ENCODE results near the gene TMPRSS13. TPM values are rescaled to one million over a fixed set of nuclear protein-coding genes. Genes with fewer than 3 reads are reported as not detected.
A peak's percentile ranks its signal among the peaks of the same experiment; 100 is the strongest.

Gene TMPRSS13
- total and polyA plus RNA-seq, 8 donors = 1.4 to 8.2 (median 2.3) TPM

- Histone ChIP-seq H3K27me3 (no peaks in the 10 kb centered on the region), H3K36me3 (no peaks in the 10 kb centered on the region), H3K9me3 (no peaks in the 10 kb centered on the region), H3K27ac (no peak overlapping the region), H3K4me1 (no peaks in the 10 kb centered on the region), H3K4me3 (no peak overlapping the region)
- WGBS, 2 donors = 79 to 86% methylated on average over 13 of the region's 13 CpGs
- ATAC-seq = no peak
- intact Hi-C loops (cut with DNase I) = no loop called here
- no peak for TF ChIP-seq CTCF (IDR thresholded peaks at IDR 0.05)
- no peak for FAIRE-seq
- no peak for DNase-seq
Observed at GRCh38 chr11:117902001-117902845, 27.0 kb downstream of the TMPRSS13 start.

GRCh38 chr11:117901601-117902000 lies 27.6 kb downstream of the TMPRSS13 start:
- Histone ChIP-seq H3K9me3 (no peaks in the 10 kb centered on the region), H3K27ac (no peak overlapping the region), H3K4me1 (no peaks in the 10 kb centered on the region), H3K27me3 (no peaks in the 10 kb centered on the region), H3K4me3 (no peak overlapping the region), H3K36me3 (no peaks in the 10 kb centered on the region)
- no peak for DNase-seq
- intact Hi-C loops (cut with DNase I) = no loop called here
- no peak for FAIRE-seq
- 88 to 93% methylated on average over 9 of the region's 9 CpGs for WGBS, 2 donors
- no peak for TF ChIP-seq CTCF (IDR thresholded peaks at IDR 0.05)
- no peak for ATAC-seq

- no peaks in the 10 kb centered on the region for H3K9me3 ChIP-seq
- H3K27me3 ChIP-seq = no peaks in the 10 kb centered on the region
- WGBS, 2 donors = 75 to 83% methylated on average over 11 of the region's 11 CpGs
- intact Hi-C loops (cut with DNase I) = no loop called here
- no peaks in the 10 kb centered on the region for H3K4me1 ChIP-seq
- H3K4me3 ChIP-seq = no peak overlapping the region
- TF ChIP-seq CTCF (IDR thresholded peaks at IDR 0.05) = no peak
- no peaks in the 10 kb centered on the region for H3K36me3 ChIP-seq
- no peak for DNase-seq
- FAIRE-seq = no peak
- ATAC-seq = no peak
- H3K27ac ChIP-seq = no peak overlapping the region
Observed at GRCh38 chr11:117900720-117901440, 28.3 kb downstream of the TMPRSS13 start.

- H3K27me3 ChIP-seq = no peaks in the 10 kb centered on the region
- no peaks in the 10 kb centered on the region for H3K4me1 ChIP-seq
- FAIRE-seq (no peak), DNase-seq (no peak), ATAC-seq (peak in 1 of 4 donors; percentile 46)
- H3K9me3 ChIP-seq = no peaks in the 10 kb centered on the region
- no peaks in the 10 kb centered on the region for H3K36me3 ChIP-seq
- WGBS, 2 donors = 76 to 89% methylated on average over 4 of the region's 4 CpGs
- no peak for TF ChIP-seq CTCF (IDR thresholded peaks at IDR 0.05)
- intact Hi-C loops (cut with DNase I) = no loop called here
- no peak overlapping the region for H3K27ac ChIP-seq
- no peak overlapping the region for H3K4me3 ChIP-seq
Observed at GRCh38 chr11:117900121-117900648, 29.0 kb downstream of the TMPRSS13 start.
